Peyer's patch (tissue), 4 donors: Measurements from ENCODE around the gene IPO4. TPM values are rescaled to one million over a fixed set of nuclear protein-coding genes. Genes with fewer than 3 reads are reported as not detected.
A peak's percentile ranks its signal among the peaks of the same experiment; 100 is the strongest.

ENCODE experiments used
- DNase-seq, 3 donors: peaks; one replicate each; pipeline ENCODE4 v3.0.0-alpha.2; 2017 to 2019
- H3K27ac ChIP-seq, 4 donors: fragments of 200-600 bp; sonication (generic); one replicate each; pipeline ENCODE4 v1.5.1; 2016 to 2019
- H3K27me3 ChIP-seq, 2 donors: fragments of 200-600 bp; sonication (generic); one replicate each; pipeline ENCODE4 v1.5.1; 2019
- H3K36me3 ChIP-seq, 3 donors: fragments of 200-600 bp; sonication (generic); one replicate each; pipeline ENCODE4 v1.5.1; 2016 to 2019
- H3K4me1 ChIP-seq, 4 donors: fragments of 200-600 bp; sonication (generic); one replicate each; pipeline ENCODE4 v1.5.1; 2016 to 2019
- H3K4me3 ChIP-seq, 4 donors: fragments of 200-600 bp; sonication (generic); 1 replicate in 3 of 4; 2 replicates in 1 of 4; pipeline ENCODE4 v1.5.1; 2016 to 2019; ENCODE audit warnings: mild to moderate bottlenecking in 1 of 4
- H3K9me3 ChIP-seq, 4 donors: fragments of 200-600 bp; sonication (generic); one replicate each; pipeline ENCODE4 v1.5.1; 2016 to 2019; ENCODE audit warnings: mild to moderate bottlenecking in 1 of 4
- CTCF ChIP-seq, 6 experiments: fragments of 450-650 bp in 4 of 6; fragments of 200-600 bp in 2 of 6; sonication (generic) in 1 of 6; IDR thresholded peaks; one replicate each; pipeline ENCODE4 v1.5.1; 2017 to 2019; ENCODE audit warnings: antibody characterized with exemption in 6 of 6, mild to moderate bottlenecking in 3 of 6, moderate library complexity in 1 of 6
- POLR2A ChIP-seq, 2 donors: fragments of 450-650 bp; IDR thresholded peaks; one replicate each; pipeline ENCODE4 v1.5.1; 2017; ENCODE audit warnings: antibody characterized with exemption in 2 of 2, mild to moderate bottlenecking in 2 of 2, moderate library complexity in 2 of 2
- total RNA-seq, 4 donors: library from RNA; depleted of rRNA; stranded (reverse); fragments of >200 nt; gene quantifications; one replicate each; pipeline ENCODE4 v1.1.0, GENCODE V29; 2016

The IPO4 gene
- total RNA-seq, 4 donors from 2014 or later = 12.8 to 56.9 (median 34.2) TPM

- TF ChIP-seq CTCF (IDR thresholded peaks at IDR 0.05) (no peak), POLR2A (IDR thresholded peaks at IDR 0.05) (no peak)
- peak overlapping the region in 1 of 4 donors; percentile 12 for H3K27ac ChIP-seq
- no peaks in the 10 kb centered on the region for H3K27me3 ChIP-seq
- peaks cover 0 to 9% (median 0%) of the 10 kb centered on the region in 3 donors for H3K36me3 ChIP-seq
- H3K4me1 ChIP-seq = peaks cover 0 to 56% (median 20%) of the 10 kb centered on the region in 4 donors
- H3K4me3 ChIP-seq = no peak overlapping the region
- no peak for DNase-seq
- H3K9me3 ChIP-seq = no peaks in the 10 kb centered on the region
These were observed 44.2 kb downstream of the IPO4 start for GRCh38 chr14:24144451-24144850.

GRCh38 chr14:24143511-24143910 lies 45.1 kb downstream of the IPO4 start:
- no peak overlapping the region for H3K4me3 ChIP-seq
- peaks cover 0 to 60% (median 18%) of the 10 kb centered on the region in 4 donors for H3K4me1 ChIP-seq
- H3K36me3 ChIP-seq = peaks cover 0 to 10% (median 3%) of the 10 kb centered on the region in 3 donors
- peak overlapping the region in 1 of 4 donors; percentile 12 for H3K27ac ChIP-seq
- TF ChIP-seq POLR2A (IDR thresholded peaks at IDR 0.05) = no peak
- no peak for TF ChIP-seq CTCF (IDR thresholded peaks at IDR 0.05)
- no peaks in the 10 kb centered on the region for H3K9me3 ChIP-seq
- DNase-seq = no peak
- no peaks in the 10 kb centered on the region for H3K27me3 ChIP-seq

- peak; percentile 100 for DNase-seq
These were observed 47.3 kb downstream of the IPO4 start, which contains the start of gene EMC9 for GRCh38 chr14:24141097-24141880. Gene EMC9, minus strand, starts transcription at chr14:24141591. Its CDS starts 287 bp downstream, at chr14:24141304.

GRCh38 chr14:24139272-24139934 lies 49.2 kb downstream of the IPO4 start:
- H3K4me3 ChIP-seq = peak overlapping the region in 2 of 4 donors; percentile 24 to 84
- DNase-seq = no peak
- peaks cover 0 to 22% (median 3%) of the 10 kb centered on the region in 3 donors for H3K36me3 ChIP-seq
- H3K27ac ChIP-seq = no peak overlapping the region
- H3K27me3 ChIP-seq = no peaks in the 10 kb centered on the region
- no peaks in the 10 kb centered on the region for H3K9me3 ChIP-seq
- H3K4me1 ChIP-seq = peaks cover 0 to 65% (median 17%) of the 10 kb centered on the region in 4 donors
- TF ChIP-seq CTCF (IDR thresholded peaks at IDR 0.05) = no peak
- TF ChIP-seq POLR2A (IDR thresholded peaks at IDR 0.05) = no peak

More at GRCh38 chr14:24141097-24141880, 47.3 kb downstream of the IPO4 start, which contains the start of gene EMC9:
- peaks cover 0 to 22% (median 3%) of the 10 kb centered on the region in 3 donors for H3K36me3 ChIP-seq
- H3K27ac ChIP-seq = peak within 1 kb of the TSS; percentile 80 to 99 (median 94)
- H3K4me3 ChIP-seq = peak within 1 kb of the TSS; percentile 73 to 89 (median 86)
- no peaks in the 10 kb centered on the region for H3K27me3 ChIP-seq
- no peaks in the 10 kb centered on the region for H3K9me3 ChIP-seq
- peaks cover 0 to 73% (median 21%) of the 10 kb centered on the region in 4 donors for H3K4me1 ChIP-seq
- TF ChIP-seq POLR2A (IDR thresholded peaks at IDR 0.05) (peak; percentile 58 to 92), CTCF (IDR thresholded peaks at IDR 0.05) (peak; percentile 50 to 91 (median 75))

GRCh38 chr14:24138396-24139271 lies 50.0 kb downstream of the IPO4 start:
- no peaks in the 10 kb centered on the region for H3K9me3 ChIP-seq
- peaks cover 0 to 22% (median 3%) of the 10 kb centered on the region in 3 donors for H3K36me3 ChIP-seq
- H3K4me1 ChIP-seq = peaks cover 0 to 60% (median 17%) of the 10 kb centered on the region in 4 donors
- no peaks in the 10 kb centered on the region for H3K27me3 ChIP-seq
- H3K4me3 ChIP-seq = no peak overlapping the region
- peak overlapping the region in 2 of 4 donors; percentile 18 to 47 for H3K27ac ChIP-seq
- DNase-seq = no peak
- TF ChIP-seq CTCF (IDR thresholded peaks at IDR 0.05) (no peak), POLR2A (IDR thresholded peaks at IDR 0.05) (no peak)
